Keratinocyte (primary cell): Measurements from ENCODE around the gene SUN2. TPM values are rescaled to one million over a fixed set of nuclear protein-coding genes. Genes with fewer than 3 reads are reported as not detected.

Experiments
- DNase-seq: peaks from one replicate; pipeline ENCODE4 v3.0.0-alpha.2; 2011; ENCODE audit warnings: low read depth, missing footprints, low spot score
- FAIRE-seq: peaks from 2 replicates; lab custom pipeline; 2011; peaks lifted over from hg19 to GRCh38; lab: Jason Lieb, UNC
- H2AFZ ChIP-seq: 2 replicates; pipeline ENCODE4 v1.6.0; 2012; ENCODE audit warnings: low read length, control low read depth, inconsistent platforms; ENCODE audit not compliant: control insufficient read depth
- H3K27ac ChIP-seq: 2 replicates; pipeline ENCODE4 v1.5.1; 2011; ENCODE audit warnings: low read length; ENCODE audit not compliant: control insufficient read depth, insufficient read depth
- H3K27me3 ChIP-seq: 3 replicates; pipeline ENCODE4 v1.6.0; 2011; ENCODE audit warnings: low read length; ENCODE audit not compliant: control insufficient read depth, insufficient read depth; ENCODE audit errors: extremely low read depth
- H3K36me3 ChIP-seq, 2 experiments: 2 replicates in 1 of 2; 3 replicates in 1 of 2; pipeline ENCODE4 v1.5.1; 2011; ENCODE audit warnings: low read length in 2 of 2, mild to moderate bottlenecking in 1 of 2; ENCODE audit not compliant: control insufficient read depth in 2 of 2, insufficient read depth in 2 of 2; ENCODE audit errors: extremely low read depth in 1 of 2
- H3K4me1 ChIP-seq: 3 replicates; pipeline ENCODE4 v1.5.1; 2011; ENCODE audit warnings: low read length; ENCODE audit not compliant: control insufficient read depth, insufficient read depth; ENCODE audit errors: extremely low read depth
- H3K4me2 ChIP-seq: 3 replicates; pipeline ENCODE4 v1.6.0; 2011; ENCODE audit warnings: low read depth, low read length; ENCODE audit not compliant: control insufficient read depth, insufficient read depth; ENCODE audit errors: extremely low read depth
- H3K4me3 ChIP-seq, 3 experiments: fragments of 200-600 bp in 1 of 3; sonication (generic) in 1 of 3; 2 replicates in 2 of 3; 3 replicates in 1 of 3; pipeline ENCODE4 v1.5.1; 2011 to 2016; ENCODE audit warnings: low read length in 3 of 3, mild to moderate bottlenecking in 3 of 3, control low read depth in 2 of 3, inconsistent platforms in 1 of 3, low read depth in 1 of 3, mixed read lengths in 1 of 3, mixed run types in 1 of 3, moderate library complexity in 1 of 3; ENCODE audit not compliant: control insufficient read depth in 2 of 3, insufficient read depth in 2 of 3; ENCODE audit errors: extremely low read depth in 1 of 3
- H3K79me2 ChIP-seq: 2 replicates; pipeline ENCODE4 v1.6.0; 2012; ENCODE audit warnings: low read length; ENCODE audit not compliant: control insufficient read depth, insufficient read depth
- H3K9ac ChIP-seq: 3 replicates; pipeline ENCODE4 v1.6.0; 2011; ENCODE audit warnings: low read length; ENCODE audit not compliant: control insufficient read depth, insufficient read depth; ENCODE audit errors: extremely low read depth
- H3K9me1 ChIP-seq: 3 replicates; pipeline ENCODE4 v1.6.0; 2011; ENCODE audit warnings: low read length; ENCODE audit not compliant: control insufficient read depth, insufficient read depth; ENCODE audit errors: extremely low read depth
- H3K9me3 ChIP-seq: 2 replicates; pipeline ENCODE4 v1.5.1; 2012; ENCODE audit warnings: low read depth, low read length; ENCODE audit not compliant: control insufficient read depth
- H4K20me1 ChIP-seq: 3 replicates; pipeline ENCODE4 v1.6.0; 2011; ENCODE audit warnings: low read length; ENCODE audit not compliant: control insufficient read depth, insufficient read depth; ENCODE audit errors: extremely low read depth
- CTCF ChIP-seq, 3 experiments: IDR thresholded peaks in 1 of 3; conservative IDR thresholded peaks in 1 of 3; optimal IDR thresholded peaks in 1 of 3; 2 replicates in 2 of 3; 3 replicates in 1 of 3; pipeline versions ENCODE3 to v1.5.1; 2011; ENCODE audit warnings: low read length in 3 of 3, mild to moderate bottlenecking in 3 of 3, moderate library complexity in 2 of 3, control low read depth in 1 of 3, inconsistent platforms in 1 of 3; ENCODE audit not compliant: insufficient read depth in 2 of 3; ENCODE audit errors: extremely low read depth in 1 of 3
- EZH2 ChIP-seq: IDR thresholded peaks from one replicate; pipeline ENCODE4 v1.6.1; 2012; ENCODE audit warnings: inconsistent platforms, mild to moderate bottlenecking, low read length, moderate library complexity
- dilution Hi-C: fragments of 300-500 bp; cut with MboI; formaldehyde crosslinking; loops from one replicate; pipeline ENCODE4 v1.7.0; 2020; ENCODE audit warnings: low sequenced_read_pairs; ENCODE audit not compliant: extremely low pct_ligation_motif_present
- polyA plus RNA-seq, 5 experiments: library from polyadenylated mRNA; depleted of rRNA in 3 of 5; stranded (reverse) in 3 of 5; stranded (forward) in 1 of 5; unstranded in 1 of 5; fragments of >200 nt; gene quantifications; 1 replicate in 1 of 5; 2 replicates in 3 of 5; 3 replicates in 1 of 5; pipeline versions ENCODE4 v1.2.1 to v1.2.3, GENCODE V29; 2011 to 2012; ENCODE audit warnings: missing spikeins in 2 of 5, low read depth in 1 of 5, low replicate concordance in 1 of 5

The SUN2 gene
- polyA plus RNA-seq, 1 donor (not counting 4 experiments of a cell fraction or from before 2014, with no cell fraction given), result 15.9 TPM

- DNase-seq, result no peak
- H3K9me3 ChIP-seq, result no peaks in the 10 kb centered on the region
These were observed 38.6 kb downstream of the SUN2 start for GRCh38 chr22:38717244-38717643.

GRCh38 chr22:38716826-38717225 is 39.0 kb downstream of the SUN2 start:
- Histone ChIP-seq H3K79me2 (peaks cover 44% of the 10 kb centered on the region), H3K27me3 (no peaks in the 10 kb centered on the region), H3K9me1 (peaks cover 7% of the 10 kb centered on the region), H3K4me2 (no peak overlapping the region), H3K27ac (no peak overlapping the region), H3K9me3 (no peaks in the 10 kb centered on the region), H3K4me1 (peaks cover 11% of the 10 kb centered on the region), H4K20me1 (peaks cover 11% of the 10 kb centered on the region), H3K4me3 (no peak overlapping the region), H2AFZ (no peak overlapping the region), H3K36me3 (peaks cover 13 to 28% of the 10 kb centered on the region in 2 experiments), H3K9ac (no peak overlapping the region)
- TF ChIP-seq CTCF (optimal IDR thresholded peaks at IDR 0.05 in 1 of 3, IDR thresholded peaks at IDR 0.05 in 1 of 3, conservative IDR thresholded peaks at IDR 0.05 in 1 of 3; ENCODE audit: extremely low read depth in 1 of 3, insufficient read depth in 2 of 3, low read length in 3 of 3) (no peak), EZH2 (no peak)
- FAIRE-seq (no peak), DNase-seq (no peak)
- dilution Hi-C loops, result no loop called here

More at GRCh38 chr22:38717244-38717643, 38.6 kb downstream of the SUN2 start:
- Histone ChIP-seq H3K27me3 (no peaks in the 10 kb centered on the region), H2AFZ (no peak overlapping the region), H4K20me1 (peaks cover 8% of the 10 kb centered on the region), H3K36me3 (peaks cover 14 to 24% of the 10 kb centered on the region in 2 experiments), H3K9ac (no peak overlapping the region), H3K4me2 (no peak overlapping the region), H3K79me2 (peaks cover 40% of the 10 kb centered on the region), H3K9me1 (peaks cover 5% of the 10 kb centered on the region), H3K4me1 (peaks cover 11% of the 10 kb centered on the region), H3K27ac (no peak overlapping the region), H3K4me3 (no peak overlapping the region)
- no peak for FAIRE-seq
- TF ChIP-seq EZH2, result no peak
- no peak for TF ChIP-seq CTCF (optimal IDR thresholded peaks at IDR 0.05 in 1 of 3, IDR thresholded peaks at IDR 0.05 in 1 of 3, conservative IDR thresholded peaks at IDR 0.05 in 1 of 3; ENCODE audit: extremely low read depth in 1 of 3, insufficient read depth in 2 of 3, low read length in 3 of 3)
- dilution Hi-C loops, result no loop called here
